ENCODE data around the gene TNIK. TPM values are rescaled to one million over a fixed set of nuclear protein-coding genes. Genes with fewer than 3 reads are reported as not detected.

The TNIK gene
- total and polyA plus RNA-seq, 10 of the 15 experiments (the other 5 are each of a cell fraction or from before 2014, with no cell fraction given): 13.9 to 74.3 (median 48.2) TPM

DNA sequence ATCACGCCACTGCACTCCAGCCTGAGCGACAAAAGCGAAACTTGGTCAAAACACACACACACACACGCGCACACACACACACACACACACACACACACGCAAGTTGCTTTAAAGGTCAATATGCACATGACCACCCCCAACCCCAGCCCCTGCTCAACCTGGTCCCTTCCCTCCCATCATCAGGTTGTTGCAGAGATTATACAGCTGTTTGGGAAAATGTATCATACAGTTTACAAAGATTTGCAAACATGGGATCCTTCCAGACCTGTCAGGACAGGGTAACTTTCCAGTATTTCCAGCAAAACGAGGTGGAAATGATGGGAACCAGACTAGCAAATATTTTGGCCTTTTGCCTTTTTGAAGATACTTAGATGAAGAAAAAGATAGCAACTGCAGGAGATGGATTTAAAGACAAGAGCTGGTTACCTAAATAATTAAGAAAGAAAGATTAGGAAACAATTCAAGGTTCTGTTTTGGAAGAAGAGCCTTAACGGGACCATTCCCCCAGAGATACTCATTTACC lies 80.2 kb downstream of the TNIK start (continued):
- TF ChIP-seq ESRRA (IDR thresholded peaks at IDR 0.05; ENCODE audit: low read length) (no peak), IKZF1 (conservative IDR thresholded peaks at IDR 0.05) (no peak), FOXK2 (IDR thresholded peaks at IDR 0.05) (no peak)

DNA sequence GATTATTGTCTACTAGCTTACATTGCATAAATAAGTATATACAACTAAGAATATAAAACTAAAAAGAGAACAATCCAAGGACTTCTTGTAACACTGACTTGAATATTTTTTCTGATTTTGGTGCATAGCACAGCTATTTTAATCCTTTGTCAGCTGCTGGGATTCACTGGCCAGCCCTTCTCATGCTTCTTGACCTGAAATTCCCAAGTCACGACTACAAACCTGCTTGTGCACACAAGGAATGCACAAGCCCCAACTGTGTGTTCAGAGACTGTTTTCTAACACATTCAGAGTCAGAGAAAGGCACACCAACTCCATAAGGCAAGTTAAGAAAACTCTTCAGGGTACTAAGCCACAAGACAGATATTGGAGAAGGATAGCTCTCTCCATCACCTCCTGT lies 80.9 kb downstream of the TNIK start:
- no peak for DNase-seq (ENCODE audit: low read depth, low spot score)
- Histone ChIP-seq H3K4me2 (ENCODE audit: control insufficient read depth, insufficient read depth) (no peak overlapping the region), H3K79me2 (ENCODE audit: control insufficient read depth, insufficient read depth, low read length) (peaks cover 95% of the 10 kb centered on the region), H3K27ac (ENCODE audit: control insufficient read depth, insufficient read depth) (no peak overlapping the region), H4K20me1 (ENCODE audit: control insufficient read depth, insufficient read depth) (0 out of 2 replicates have a peak, but pooled peaks cover 5% of the 10 kb centered on the region), H3K9me3 (replicated peaks; ENCODE audit: control insufficient read depth, insufficient read depth, low read length) (no peaks in the 10 kb centered on the region; the same call in 2 of the 3 replicates), H3K4me1 (ENCODE audit: control insufficient read depth, insufficient read depth, low read length) (peaks cover 35% of the 10 kb centered on the region), H2AFZ (ENCODE audit: control insufficient read depth, low read depth, low read length) (no peak overlapping the region), H3K9ac (ENCODE audit: control insufficient read depth, insufficient read depth, low read length) (no peak overlapping the region), H3K36me3 (ENCODE audit: control insufficient read depth in 2 of 2, insufficient read depth in 2 of 2, low read length in 1 of 2) (no peaks in the 10 kb centered on the region), H3K27me3 (replicated peaks in 1 of 2; ENCODE audit: control insufficient read depth in 2 of 2, insufficient read depth in 2 of 2, low read length in 1 of 2) (no peaks in the 10 kb centered on the region), H3K4me3 (no peak overlapping the region)
- ChIA-PET SMC1A (ENCODE audit: uncharacterized antibody, unreplicated experiment) (interaction anchor here (0.7 to 6.1 kb wide), 11 partner anchors 9 to 190 kb away, joined by 3 to 56 read pairs (median 3); no protein-coding TSS in a partner anchor), RAD21 (ENCODE audit: unreplicated experiment) (interaction anchor here (1.0 to 3.8 kb wide), 3 partner anchors 12 to 32 kb away, joined by 5 to 10 read pairs (median 7); no protein-coding TSS in a partner anchor), POLR2A (interaction anchor here (0.7 to 1.3 kb wide), 2 partner anchors 12 to 125 kb away, joined by 4 read pairs; no protein-coding TSS in a partner anchor), CTCF (interaction anchor here (0.6 to 3.7 kb wide), 4 partner anchors 14 to 61 kb away, joined by 3 to 14 read pairs (median 8); no protein-coding TSS in a partner anchor)
- in situ Hi-C loops (cut with MboI) (no loop called here), intact Hi-C loops (cut with micrococcal nuclease; ENCODE audit: unreplicated experiment) (no loop called here)
- WGBS (ENCODE audit: insufficient coverage, insufficient replicate concordance, low lambda C conversion rate, missing lambda C conversion rate): 100% methylated on average over 1 of the region's 1 CpG
- BruUV-seq (replicated peaks): no TSS peak
- ATAC-seq: no peak
- no peak for FAIRE-seq
- TF ChIP-seq, protein P1, sequence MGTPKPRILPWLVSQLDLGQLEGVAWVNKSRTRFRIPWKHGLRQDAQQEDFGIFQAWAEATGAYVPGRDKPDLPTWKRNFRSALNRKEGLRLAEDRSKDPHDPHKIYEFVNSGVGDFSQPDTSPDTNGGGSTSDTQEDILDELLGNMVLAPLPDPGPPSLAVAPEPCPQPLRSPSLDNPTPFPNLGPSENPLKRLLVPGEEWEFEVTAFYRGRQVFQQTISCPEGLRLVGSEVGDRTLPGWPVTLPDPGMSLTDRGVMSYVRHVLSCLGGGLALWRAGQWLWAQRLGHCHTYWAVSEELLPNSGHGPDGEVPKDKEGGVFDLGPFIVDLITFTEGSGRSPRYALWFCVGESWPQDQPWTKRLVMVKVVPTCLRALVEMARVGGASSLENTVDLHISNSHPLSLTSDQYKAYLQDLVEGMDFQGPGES (IDR thresholded peaks at IDR 0.05): no peak
- TF ChIP-seq KLF5 (IDR thresholded peaks at IDR 0.05; ENCODE audit: partially characterized antibody) (no peak), WRNIP1 (IDR thresholded peaks at IDR 0.05; ENCODE audit: borderline replicate concordance, low read depth, low read length) (no peak), SREBF1 (IDR thresholded peaks at IDR 0.05; ENCODE audit: low read length) (no peak), RAD51 (IDR thresholded peaks at IDR 0.05) (no peak), TARDBP (IDR thresholded peaks at IDR 0.05; ENCODE audit: borderline replicate concordance) (no peak)
- TF ChIP-seq, protein P2, sequence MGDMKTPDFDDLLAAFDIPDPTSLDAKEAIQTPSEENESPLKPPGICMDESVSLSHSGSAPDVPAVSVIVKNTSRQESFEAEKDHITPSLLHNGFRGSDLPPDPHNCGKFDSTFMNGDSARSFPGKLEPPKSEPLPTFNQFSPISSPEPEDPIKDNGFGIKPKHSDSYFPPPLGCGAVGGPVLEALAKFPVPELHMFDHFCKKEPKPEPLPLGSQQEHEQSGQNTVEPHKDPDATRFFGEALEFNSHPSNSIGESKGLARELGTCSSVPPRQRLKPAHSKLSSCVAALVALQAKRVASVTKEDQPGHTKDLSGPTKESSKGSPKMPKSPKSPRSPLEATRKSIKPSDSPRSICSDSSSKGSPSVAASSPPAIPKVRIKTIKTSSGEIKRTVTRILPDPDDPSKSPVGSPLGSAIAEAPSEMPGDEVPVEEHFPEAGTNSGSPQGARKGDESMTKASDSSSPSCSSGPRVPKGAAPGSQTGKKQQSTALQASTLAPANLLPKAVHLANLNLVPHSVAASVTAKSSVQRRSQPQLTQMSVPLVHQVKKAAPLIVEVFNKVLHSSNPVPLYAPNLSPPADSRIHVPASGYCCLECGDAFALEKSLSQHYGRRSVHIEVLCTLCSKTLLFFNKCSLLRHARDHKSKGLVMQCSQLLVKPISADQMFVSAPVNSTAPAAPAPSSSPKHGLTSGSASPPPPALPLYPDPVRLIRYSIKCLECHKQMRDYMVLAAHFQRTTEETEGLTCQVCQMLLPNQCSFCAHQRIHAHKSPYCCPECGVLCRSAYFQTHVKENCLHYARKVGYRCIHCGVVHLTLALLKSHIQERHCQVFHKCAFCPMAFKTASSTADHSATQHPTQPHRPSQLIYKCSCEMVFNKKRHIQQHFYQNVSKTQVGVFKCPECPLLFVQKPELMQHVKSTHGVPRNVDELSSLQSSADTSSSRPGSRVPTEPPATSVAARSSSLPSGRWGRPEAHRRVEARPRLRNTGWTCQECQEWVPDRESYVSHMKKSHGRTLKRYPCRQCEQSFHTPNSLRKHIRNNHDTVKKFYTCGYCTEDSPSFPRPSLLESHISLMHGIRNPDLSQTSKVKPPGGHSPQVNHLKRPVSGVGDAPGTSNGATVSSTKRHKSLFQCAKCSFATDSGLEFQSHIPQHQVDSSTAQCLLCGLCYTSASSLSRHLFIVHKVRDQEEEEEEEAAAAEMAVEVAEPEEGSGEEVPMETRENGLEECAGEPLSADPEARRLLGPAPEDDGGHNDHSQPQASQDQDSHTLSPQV (IDR thresholded peaks at IDR 0.05): no peak
- TF ChIP-seq, protein P3, sequence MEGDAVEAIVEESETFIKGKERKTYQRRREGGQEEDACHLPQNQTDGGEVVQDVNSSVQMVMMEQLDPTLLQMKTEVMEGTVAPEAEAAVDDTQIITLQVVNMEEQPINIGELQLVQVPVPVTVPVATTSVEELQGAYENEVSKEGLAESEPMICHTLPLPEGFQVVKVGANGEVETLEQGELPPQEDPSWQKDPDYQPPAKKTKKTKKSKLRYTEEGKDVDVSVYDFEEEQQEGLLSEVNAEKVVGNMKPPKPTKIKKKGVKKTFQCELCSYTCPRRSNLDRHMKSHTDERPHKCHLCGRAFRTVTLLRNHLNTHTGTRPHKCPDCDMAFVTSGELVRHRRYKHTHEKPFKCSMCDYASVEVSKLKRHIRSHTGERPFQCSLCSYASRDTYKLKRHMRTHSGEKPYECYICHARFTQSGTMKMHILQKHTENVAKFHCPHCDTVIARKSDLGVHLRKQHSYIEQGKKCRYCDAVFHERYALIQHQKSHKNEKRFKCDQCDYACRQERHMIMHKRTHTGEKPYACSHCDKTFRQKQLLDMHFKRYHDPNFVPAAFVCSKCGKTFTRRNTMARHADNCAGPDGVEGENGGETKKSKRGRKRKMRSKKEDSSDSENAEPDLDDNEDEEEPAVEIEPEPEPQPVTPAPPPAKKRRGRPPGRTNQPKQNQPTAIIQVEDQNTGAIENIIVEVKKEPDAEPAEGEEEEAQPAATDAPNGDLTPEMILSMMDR (IDR thresholded peaks at IDR 0.05 in 2 of 3, conservative IDR thresholded peaks at IDR 0.05 in 1 of 3; ENCODE audit: control insufficient read depth in 2 of 3, extremely low read depth in 1 of 3, insufficient read depth in 1 of 3, low read depth in 3 of 3, low read length in 3 of 3): no peak
- TF ChIP-seq, protein P4, sequence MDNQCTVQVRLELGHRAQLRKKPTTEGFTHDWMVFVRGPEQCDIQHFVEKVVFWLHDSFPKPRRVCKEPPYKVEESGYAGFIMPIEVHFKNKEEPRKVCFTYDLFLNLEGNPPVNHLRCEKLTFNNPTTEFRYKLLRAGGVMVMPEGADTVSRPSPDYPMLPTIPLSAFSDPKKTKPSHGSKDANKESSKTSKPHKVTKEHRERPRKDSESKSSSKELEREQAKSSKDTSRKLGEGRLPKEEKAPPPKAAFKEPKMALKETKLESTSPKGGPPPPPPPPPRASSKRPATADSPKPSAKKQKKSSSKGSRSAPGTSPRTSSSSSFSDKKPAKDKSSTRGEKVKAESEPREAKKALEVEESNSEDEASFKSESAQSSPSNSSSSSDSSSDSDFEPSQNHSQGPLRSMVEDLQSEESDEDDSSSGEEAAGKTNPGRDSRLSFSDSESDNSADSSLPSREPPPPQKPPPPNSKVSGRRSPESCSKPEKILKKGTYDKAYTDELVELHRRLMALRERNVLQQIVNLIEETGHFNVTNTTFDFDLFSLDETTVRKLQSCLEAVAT (IDR thresholded peaks at IDR 0.05): no peak

Measured in GM12878 (cell line).